Panc1 (cell line): ENCODE data around the gene SYNC. TPM values are rescaled to one million over a fixed set of nuclear protein-coding genes. Genes with fewer than 3 reads are reported as not detected.

ENCODE experiments used
- ATAC-seq: fragments of 200-7000 bp; cut with Tn5 transposase; 2 replicates; pipeline ENCODE4 v1.9.1; 2020; ENCODE audit warnings: mild to moderate bottlenecking, moderate library complexity
- BruUV-seq: library from RNA; stranded (reverse); fragments of 400-500 nt; replicated peaks from 2 replicates; lab custom pipeline; 2021; lab: Mats Ljungman, UMichigan
- CTCF ChIA-PET: fragments of 300-600 bp; sonication (Branson Sonifier 250); formaldehyde crosslinking; loops from one replicate; lab custom pipeline; 2022; ENCODE audit warnings: antibody characterized with exemption; lab: Charles Lee
- POLR2A ChIA-PET: fragments of 300-600 bp; sonication (Branson Sonifier 250); formaldehyde crosslinking; loops from one replicate; lab custom pipeline; 2022; ENCODE audit warnings: antibody characterized with exemption; lab: Charles Lee
- DNase-seq: peaks from one replicate; pipeline ENCODE4 v3.0.0-alpha.2; 2010; ENCODE audit warnings: low read depth, low spot score
- H3K27ac ChIP-seq: 2 replicates; pipeline ENCODE4 v1.5.1; 2011; ENCODE audit warnings: mild to moderate bottlenecking, low read length, inconsistent platforms
- H3K27me3 ChIP-seq: fragments of 200-500 bp; sonication (Bioruptor generic); 2 replicates; pipeline ENCODE4 v1.6.0; 2014; ENCODE audit warnings: low read length, inconsistent platforms; ENCODE audit not compliant: control insufficient read depth, insufficient read depth
- H3K36me3 ChIP-seq: fragments of 200-500 bp; sonication (Bioruptor generic); 2 replicates; pipeline ENCODE4 v1.5.1; 2014; ENCODE audit warnings: inconsistent platforms, mild to moderate bottlenecking, low read length, moderate library complexity; ENCODE audit not compliant: control insufficient read depth, insufficient read depth
- H3K4me1 ChIP-seq: 2 replicates; pipeline ENCODE4 v1.5.1; 2011; ENCODE audit warnings: inconsistent platforms, mild to moderate bottlenecking, low read length, moderate library complexity; ENCODE audit not compliant: control insufficient read depth, insufficient read depth
- H3K4me3 ChIP-seq, 2 experiments: 2 replicates each; pipeline ENCODE4 v1.5.1; 2011 to 2012; ENCODE audit warnings: low read depth in 2 of 2, low read length in 2 of 2, mild to moderate bottlenecking in 2 of 2, inconsistent platforms in 1 of 2, moderate library complexity in 1 of 2
- H3K9me3 ChIP-seq: fragments of 200-500 bp; sonication (Bioruptor generic); 2 replicates; pipeline ENCODE4 v1.5.1; 2014; ENCODE audit warnings: low read depth, mild to moderate bottlenecking, inconsistent platforms, low read length, moderate library complexity; ENCODE audit not compliant: control insufficient read depth, insufficient read depth
- POLR2AphosphoS5 ChIP-seq: IDR thresholded peaks from 2 replicates; pipeline ENCODE4 v1.6.1; 2012; ENCODE audit warnings: mild to moderate bottlenecking, low read depth, low read length, moderate library complexity
- REST ChIP-seq, 2 experiments: IDR thresholded peaks; 2 replicates each; pipeline ENCODE4 v1.6.1; 2011 to 2012; ENCODE audit warnings: low read depth in 2 of 2, control low read depth in 1 of 2, low read length in 1 of 2, mild to moderate bottlenecking in 1 of 2, moderate library complexity in 1 of 2; ENCODE audit not compliant: insufficient read depth in 1 of 2
- SIN3A ChIP-seq: IDR thresholded peaks from 2 replicates; pipeline ENCODE4 v1.6.1; 2012; ENCODE audit warnings: low read depth, mild to moderate bottlenecking, low read length, moderate library complexity, borderline replicate concordance; ENCODE audit not compliant: insufficient read depth
- TCF7L2 ChIP-seq: IDR thresholded peaks from 2 replicates; pipeline ENCODE4 v1.6.1; 2011; ENCODE audit warnings: mild to moderate bottlenecking, low read depth, low read length, inconsistent platforms
- in situ Hi-C: cut with HindIII; loops from 2 replicates; pipeline ENCODE4 v1.10.0; 2016; ENCODE audit warnings: low sequenced_read_pairs, low pct_unique_long_range_greater_than_20kb
- intact Hi-C: fragments of 100-400 bp; cut with micrococcal nuclease; formaldehyde crosslinking; loops from one replicate; pipeline ENCODE4 v1.10.0; 2022; ENCODE audit not compliant: unreplicated experiment
- total RNA-seq: library from RNA; stranded (reverse); gene quantifications from one replicate; pipeline ENCODE4 v1.2.1, GENCODE V29; 2021; ENCODE audit not compliant: unreplicated experiment
- TF ChIP-seq, protein P1 (sequence below): fragments of 450-650 bp; IDR thresholded peaks from 2 replicates; pipeline ENCODE4 v1.5.1; 2017; ENCODE audit warnings: mild to moderate bottlenecking

Gene SYNC
- total RNA-seq, 1 experiment from 2014 or later = 1.3 TPM

- no peak for DNase-seq
- no peak overlapping the region for H3K4me3 ChIP-seq
- in situ Hi-C loops = no loop called here
- ATAC-seq = no peak
- peaks cover 18% of the 10 kb centered on the region for H3K4me1 ChIP-seq
- ChIA-PET POLR2A (interaction anchor here (0.7 kb wide), 1 partner anchor 85 kb away, joined by 3 read pairs; no protein-coding TSS in a partner anchor), CTCF (no interaction called here)
- H3K27ac ChIP-seq = no peak overlapping the region
- intact Hi-C loops = no loop called here
- TF ChIP-seq, protein P1, sequence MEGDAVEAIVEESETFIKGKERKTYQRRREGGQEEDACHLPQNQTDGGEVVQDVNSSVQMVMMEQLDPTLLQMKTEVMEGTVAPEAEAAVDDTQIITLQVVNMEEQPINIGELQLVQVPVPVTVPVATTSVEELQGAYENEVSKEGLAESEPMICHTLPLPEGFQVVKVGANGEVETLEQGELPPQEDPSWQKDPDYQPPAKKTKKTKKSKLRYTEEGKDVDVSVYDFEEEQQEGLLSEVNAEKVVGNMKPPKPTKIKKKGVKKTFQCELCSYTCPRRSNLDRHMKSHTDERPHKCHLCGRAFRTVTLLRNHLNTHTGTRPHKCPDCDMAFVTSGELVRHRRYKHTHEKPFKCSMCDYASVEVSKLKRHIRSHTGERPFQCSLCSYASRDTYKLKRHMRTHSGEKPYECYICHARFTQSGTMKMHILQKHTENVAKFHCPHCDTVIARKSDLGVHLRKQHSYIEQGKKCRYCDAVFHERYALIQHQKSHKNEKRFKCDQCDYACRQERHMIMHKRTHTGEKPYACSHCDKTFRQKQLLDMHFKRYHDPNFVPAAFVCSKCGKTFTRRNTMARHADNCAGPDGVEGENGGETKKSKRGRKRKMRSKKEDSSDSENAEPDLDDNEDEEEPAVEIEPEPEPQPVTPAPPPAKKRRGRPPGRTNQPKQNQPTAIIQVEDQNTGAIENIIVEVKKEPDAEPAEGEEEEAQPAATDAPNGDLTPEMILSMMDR = no peak
- TF ChIP-seq REST (IDR thresholded peaks at IDR 0.05; ENCODE audit: insufficient read depth in 1 of 2, low read depth in 2 of 2, low read length in 1 of 2) (no peak), POLR2AphosphoS5 (no peak), SIN3A (no peak), TCF7L2 (no peak)
- H3K9me3 ChIP-seq = no peaks in the 10 kb centered on the region
- BruUV-seq = no TSS peak
- no peaks in the 10 kb centered on the region for H3K36me3 ChIP-seq
- H3K27me3 ChIP-seq = no peaks in the 10 kb centered on the region
These were observed 2.9 kb upstream of the SYNC start for GRCh38 chr1:32705516-32705915.

GRCh38 chr1:32703479-32704291, 1.1 kb upstream of the SYNC start:
- Histone ChIP-seq H3K4me3 (peak overlapping the region; percentile 53 to 69), H3K9me3 (no peaks in the 10 kb centered on the region), H3K27me3 (no peaks in the 10 kb centered on the region), H3K36me3 (no peaks in the 10 kb centered on the region), H3K27ac (no peak overlapping the region), H3K4me1 (peaks cover 18% of the 10 kb centered on the region)
- no TSS peak for BruUV-seq
- peak; percentile 7; the same call in 1 of the 2 replicates for ATAC-seq
- no peak for TF ChIP-seq SIN3A
- TF ChIP-seq, protein P1 = no peak
- TF ChIP-seq POLR2AphosphoS5 = no peak
- no peak for TF ChIP-seq REST (IDR thresholded peaks at IDR 0.05; ENCODE audit: insufficient read depth in 1 of 2, low read depth in 2 of 2, low read length in 1 of 2)
- TF ChIP-seq TCF7L2 = no peak
- intact Hi-C loops = no loop called here
- DNase-seq = no peak
- ChIA-PET CTCF (interaction anchor here (0.7 kb wide), 1 partner anchor 184 kb away, joined by 4 read pairs; no protein-coding TSS in a partner anchor), POLR2A (no interaction called here)
- in situ Hi-C loops = no loop called here
